ENCODE data around the gene P4HA2. TPM values are rescaled to one million over a fixed set of nuclear protein-coding genes. Genes with fewer than 3 reads are reported as not detected.
A peak's percentile ranks its signal among the peaks of the same experiment; 100 is the strongest.

The P4HA2 gene
- total RNA-seq, 2 experiments from 2014 or later: 8.3 to 19.4 TPM

- H3K4me3 Mint-ChIP-seq: no peak overlapping the region
- ATAC-seq (no peak), DNase-seq (no peak)
- peaks cover 4% of the 10 kb centered on the region for H3K4me1 Mint-ChIP-seq
- CTCF ChIA-PET: interaction anchor here (1.0 to 2.1 kb wide), 2 partner anchors 17 to 80 kb away, joined by 3 to 6 read pairs; no protein-coding TSS in a partner anchor
- no peaks in the 10 kb centered on the region for H3K27me3 Mint-ChIP-seq
- no peaks in the 10 kb centered on the region for H3K9me3 Mint-ChIP-seq (ENCODE audit: low read depth)
- H3K36me3 Mint-ChIP-seq: peaks cover 2% of the 10 kb centered on the region
- no peak overlapping the region for H3K27ac Mint-ChIP-seq
Observed at GRCh38 chr5:132206782-132207181, 20.9 kb downstream of the P4HA2 start.

DNA sequence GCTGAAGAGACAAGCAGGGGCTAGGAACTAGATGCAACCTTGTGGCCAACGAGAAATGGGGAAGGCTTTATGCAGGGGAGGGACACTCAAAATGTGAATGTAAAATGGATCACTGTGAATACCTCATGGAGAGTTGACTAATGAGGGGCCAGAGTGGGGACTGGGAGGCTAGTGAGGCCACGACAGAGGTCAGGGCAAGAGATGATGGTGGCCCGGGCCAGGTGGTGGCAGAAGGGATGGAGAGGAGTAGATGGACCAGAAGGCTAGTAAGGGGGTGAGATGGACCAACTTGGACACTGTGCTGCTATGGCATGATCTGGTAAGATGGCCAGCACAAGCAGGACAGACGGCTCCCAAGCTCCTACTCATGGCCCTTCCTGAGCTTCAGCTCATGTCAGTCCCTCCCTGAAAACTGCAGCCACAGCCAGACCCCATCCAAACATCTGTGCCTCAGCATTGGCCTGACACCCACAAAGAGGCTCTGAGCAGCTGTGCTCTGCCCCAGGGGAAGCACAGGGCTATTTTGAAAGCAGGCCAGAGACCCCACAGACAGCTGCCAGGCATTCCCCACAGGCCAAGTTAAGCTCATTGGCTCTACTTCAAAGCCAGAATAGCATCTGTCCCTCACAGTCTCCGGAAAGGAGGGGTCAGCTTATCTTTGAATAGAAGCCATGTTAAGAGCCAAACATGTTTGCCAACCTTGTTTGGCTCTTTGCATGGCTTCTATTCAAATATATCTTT, 22.1 kb downstream of the P4HA2 start:
- no peak for ATAC-seq
- no peaks in the 10 kb centered on the region for H3K9me3 Mint-ChIP-seq (ENCODE audit: low read depth)
- H3K36me3 Mint-ChIP-seq: peaks cover 2% of the 10 kb centered on the region
- CTCF ChIA-PET: interaction anchor here (0.7 to 2.1 kb wide), 2 partner anchors 15 to 38 kb away, joined by 3 to 6 read pairs; no protein-coding TSS in a partner anchor
- no peak overlapping the region for H3K4me3 Mint-ChIP-seq
- DNase-seq: no peak
- H3K4me1 Mint-ChIP-seq: peaks cover 4% of the 10 kb centered on the region
- no peak overlapping the region for H3K27ac Mint-ChIP-seq
- H3K27me3 Mint-ChIP-seq: no peaks in the 10 kb centered on the region

DNA sequence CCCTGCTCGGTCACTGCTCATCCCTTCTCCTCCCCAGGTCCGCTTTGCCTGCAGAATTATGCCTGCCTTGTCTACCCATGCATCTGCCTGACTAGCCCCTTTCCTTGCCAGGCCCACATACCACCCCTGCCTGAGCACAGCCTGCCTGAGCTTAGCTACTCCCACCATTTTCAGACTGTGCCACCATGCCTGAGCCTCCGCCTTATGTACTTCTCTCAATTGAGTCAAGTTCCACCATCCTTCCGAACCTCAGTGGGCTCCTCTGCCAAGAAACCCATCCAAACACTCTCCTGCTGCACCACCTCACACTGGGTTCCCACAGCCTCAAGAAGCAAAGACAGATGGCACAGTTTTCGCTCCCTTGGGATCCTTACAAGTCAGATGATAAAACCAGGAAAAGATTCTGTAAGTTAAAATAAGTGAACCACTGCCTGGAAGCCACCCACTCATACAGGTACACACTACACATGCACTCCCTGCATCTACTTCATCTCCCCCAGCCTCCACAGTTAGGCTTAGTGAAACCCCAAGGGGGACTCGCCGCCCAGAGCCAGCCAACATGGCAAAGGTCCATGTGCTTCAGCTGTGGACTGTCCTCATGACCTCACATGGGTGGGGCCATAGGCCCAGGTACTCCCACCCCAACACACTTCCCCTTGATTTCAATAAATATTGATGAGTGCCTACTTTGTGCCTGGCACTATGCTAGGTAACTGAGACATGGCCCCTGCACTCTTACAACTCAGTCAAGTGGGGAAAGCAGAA, 23.1 kb downstream of the P4HA2 start:
- Mint-ChIP-seq H3K4me3 (no peak overlapping the region), H3K36me3 (peaks cover 2% of the 10 kb centered on the region), H3K27ac (no peak overlapping the region), H3K4me1 (peaks cover 4% of the 10 kb centered on the region), H3K27me3 (no peaks in the 10 kb centered on the region), H3K9me3 (ENCODE audit: low read depth) (no peaks in the 10 kb centered on the region)
- DNase-seq (peak; percentile 19), ATAC-seq (no peak)
- CTCF ChIA-PET: interaction anchor here (1.1 to 1.8 kb wide), 2 partner anchors 13 to 34 kb away, joined by 3 to 7 read pairs; no protein-coding TSS in a partner anchor

DNA sequence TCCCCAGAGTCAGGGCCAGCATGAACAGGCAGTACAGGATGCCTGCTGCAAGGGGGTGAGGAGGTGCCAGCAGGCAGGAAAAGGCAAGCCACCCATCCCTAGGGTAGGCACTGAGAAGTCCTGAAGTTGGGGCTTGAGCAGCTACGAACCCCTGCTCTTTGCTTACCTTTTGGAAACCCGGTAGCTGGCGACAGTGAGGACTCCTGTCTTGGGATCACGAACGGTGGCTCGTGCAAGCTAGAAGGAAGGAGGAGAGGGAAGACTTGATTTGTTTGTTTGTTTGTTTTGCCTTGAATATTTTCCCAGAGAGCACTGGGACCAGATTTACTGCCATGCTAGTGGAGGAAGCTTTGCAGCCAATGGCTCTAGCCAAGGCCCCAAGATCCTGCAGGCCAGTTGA, 23.7 kb downstream of the P4HA2 start:
- peaks cover 1% of the 10 kb centered on the region for H3K4me1 Mint-ChIP-seq
- no peaks in the 10 kb centered on the region for H3K27me3 Mint-ChIP-seq
- CTCF ChIA-PET: interaction anchor here (1.1 to 1.8 kb wide), 2 partner anchors 12 to 35 kb away, joined by 3 to 7 read pairs; no protein-coding TSS in a partner anchor
- no peak overlapping the region for H3K4me3 Mint-ChIP-seq
- H3K9me3 Mint-ChIP-seq (ENCODE audit: low read depth): no peaks in the 10 kb centered on the region
- no peak overlapping the region for H3K27ac Mint-ChIP-seq
- H3K36me3 Mint-ChIP-seq: peaks cover 2% of the 10 kb centered on the region
- ATAC-seq (no peak), DNase-seq (peak; percentile 36)

DNA sequence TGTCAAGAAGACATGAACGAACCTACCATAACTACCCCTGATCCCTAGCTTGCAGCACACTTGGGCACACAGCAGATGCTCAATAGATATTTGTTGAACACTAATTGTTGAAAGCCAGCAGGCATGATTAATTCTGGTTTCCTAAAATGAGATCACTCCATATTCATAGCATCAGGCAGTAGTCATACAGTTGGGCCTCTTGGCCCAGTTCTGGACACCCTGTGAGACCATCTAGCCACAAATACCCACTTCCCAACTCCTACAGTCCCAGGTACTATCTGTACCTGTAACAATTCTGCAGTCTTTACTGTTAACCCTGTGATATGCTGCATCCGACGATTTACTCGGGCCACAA, 24.2 kb downstream of the P4HA2 start:
- no peaks in the 10 kb centered on the region for H3K27me3 Mint-ChIP-seq
- H3K36me3 Mint-ChIP-seq: peaks cover 2% of the 10 kb centered on the region
- peak; percentile 14 for DNase-seq
- H3K4me3 Mint-ChIP-seq: no peak overlapping the region
- H3K9me3 Mint-ChIP-seq (ENCODE audit: low read depth): no peaks in the 10 kb centered on the region
- CTCF ChIA-PET: interaction anchor here (1.1 to 2.4 kb wide), 3 partner anchors 12 to 35 kb away, joined by 3 to 9 read pairs (median 7); no protein-coding TSS in a partner anchor
- no peaks in the 10 kb centered on the region for H3K4me1 Mint-ChIP-seq
- ATAC-seq: no peak
- no peak overlapping the region for H3K27ac Mint-ChIP-seq

DNA sequence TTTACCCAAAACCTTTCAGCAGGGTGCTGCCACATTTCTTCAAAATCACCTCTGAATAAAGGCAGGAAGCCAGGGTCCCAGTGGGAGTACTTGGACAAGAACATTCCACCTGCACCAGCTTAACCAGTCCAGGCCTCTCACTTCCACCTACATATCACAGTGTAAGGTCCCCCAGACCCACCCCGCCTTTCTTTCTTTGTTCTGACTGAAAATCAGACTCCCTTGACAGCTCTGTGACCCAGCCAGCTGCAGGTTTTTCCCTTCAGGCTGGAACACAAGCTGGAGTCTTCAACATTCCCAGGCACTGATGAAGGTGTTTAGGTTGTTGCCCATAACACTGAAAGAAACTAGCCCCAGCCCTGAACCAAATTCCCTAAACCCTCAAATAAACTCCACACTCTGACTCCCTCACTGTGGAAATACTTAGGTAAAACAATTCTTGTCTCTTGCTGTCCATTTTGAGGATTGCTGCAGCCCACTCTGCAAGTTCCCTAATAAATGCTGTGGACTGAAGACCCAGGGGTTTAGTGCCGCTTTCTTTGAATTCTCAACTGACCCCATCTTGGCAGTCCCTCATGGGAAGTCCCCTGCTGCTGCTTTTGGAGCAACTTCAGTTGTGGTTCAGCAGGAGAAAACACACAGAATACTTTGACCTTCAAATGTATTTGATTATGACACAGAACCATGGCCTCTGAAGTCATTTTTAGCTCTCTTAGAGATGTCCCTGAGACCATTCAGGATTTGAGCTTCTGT, 24.8 kb downstream of the P4HA2 start:
- Mint-ChIP-seq H3K9me3 (ENCODE audit: low read depth) (no peaks in the 10 kb centered on the region), H3K36me3 (peaks cover 2% of the 10 kb centered on the region), H3K27ac (no peak overlapping the region), H3K4me3 (no peak overlapping the region), H3K4me1 (no peaks in the 10 kb centered on the region), H3K27me3 (no peaks in the 10 kb centered on the region)
- DNase-seq (peak; percentile 33), ATAC-seq (no peak)
- CTCF ChIA-PET: interaction anchor here (0.8 to 2.4 kb wide), 2 partner anchors 13 to 35 kb away, joined by 3 to 9 read pairs; no protein-coding TSS in a partner anchor

GRCh38 chr5:132199116-132199680, 28.5 kb downstream of the P4HA2 start:
- CTCF ChIA-PET: interaction anchor here (1.4 kb wide), 1 partner anchor 39 kb away, joined by 4 read pairs; no protein-coding TSS in a partner anchor
- H3K36me3 Mint-ChIP-seq: peaks cover 5% of the 10 kb centered on the region
- H3K27me3 Mint-ChIP-seq: no peaks in the 10 kb centered on the region
- ATAC-seq: no peak
- no peak overlapping the region for H3K27ac Mint-ChIP-seq
- no peak overlapping the region for H3K4me3 Mint-ChIP-seq
- no peaks in the 10 kb centered on the region for H3K9me3 Mint-ChIP-seq (ENCODE audit: low read depth)
- DNase-seq: peak; percentile 31
- H3K4me1 Mint-ChIP-seq: no peaks in the 10 kb centered on the region

DNA sequence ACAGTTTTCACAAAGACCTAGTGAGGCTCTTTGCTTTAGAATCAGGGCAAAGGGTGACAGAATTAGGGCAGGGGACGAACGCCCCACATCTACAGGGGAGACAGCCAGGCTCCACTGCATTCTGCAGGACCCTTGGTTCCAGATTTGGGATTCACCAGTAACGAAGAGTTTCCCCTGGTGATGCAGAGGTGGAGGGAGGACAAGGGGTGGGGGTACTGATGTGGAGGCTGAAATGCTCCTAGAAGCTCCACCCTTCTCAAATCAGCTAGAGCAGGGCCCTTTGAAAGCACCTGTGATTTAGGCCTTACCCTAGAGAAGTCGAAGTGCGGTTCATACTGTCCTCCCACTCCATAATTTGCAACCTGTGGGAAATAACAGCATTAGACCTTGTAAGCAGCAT, 29.1 kb downstream of the P4HA2 start:
- no peak overlapping the region for H3K27ac Mint-ChIP-seq

GRCh38 chr5:132195727-132196126, 31.9 kb downstream of the P4HA2 start:
- ATAC-seq (no peak), DNase-seq (peak; percentile 37)
- Mint-ChIP-seq H3K36me3 (peaks cover 2% of the 10 kb centered on the region), H3K27ac (no peak overlapping the region), H3K9me3 (ENCODE audit: low read depth) (no peaks in the 10 kb centered on the region), H3K4me3 (no peak overlapping the region), H3K27me3 (no peaks in the 10 kb centered on the region), H3K4me1 (no peaks in the 10 kb centered on the region)
- CTCF ChIA-PET: interaction anchor here (1.9 kb wide), 1 partner anchor 133 kb away, joined by 5 read pairs; no protein-coding TSS in a partner anchor

More for the DNA sequence above, 29.1 kb downstream of the P4HA2 start:
- CTCF ChIA-PET: interaction anchor here (1.4 kb wide), 1 partner anchor 40 kb away, joined by 4 read pairs; no protein-coding TSS in a partner anchor
- Mint-ChIP-seq H3K4me1 (no peaks in the 10 kb centered on the region), H3K36me3 (peaks cover 3% of the 10 kb centered on the region), H3K4me3 (no peak overlapping the region), H3K27me3 (no peaks in the 10 kb centered on the region), H3K9me3 (ENCODE audit: low read depth) (no peaks in the 10 kb centered on the region)
- ATAC-seq (no peak), DNase-seq (peak; percentile 22)

DNA sequence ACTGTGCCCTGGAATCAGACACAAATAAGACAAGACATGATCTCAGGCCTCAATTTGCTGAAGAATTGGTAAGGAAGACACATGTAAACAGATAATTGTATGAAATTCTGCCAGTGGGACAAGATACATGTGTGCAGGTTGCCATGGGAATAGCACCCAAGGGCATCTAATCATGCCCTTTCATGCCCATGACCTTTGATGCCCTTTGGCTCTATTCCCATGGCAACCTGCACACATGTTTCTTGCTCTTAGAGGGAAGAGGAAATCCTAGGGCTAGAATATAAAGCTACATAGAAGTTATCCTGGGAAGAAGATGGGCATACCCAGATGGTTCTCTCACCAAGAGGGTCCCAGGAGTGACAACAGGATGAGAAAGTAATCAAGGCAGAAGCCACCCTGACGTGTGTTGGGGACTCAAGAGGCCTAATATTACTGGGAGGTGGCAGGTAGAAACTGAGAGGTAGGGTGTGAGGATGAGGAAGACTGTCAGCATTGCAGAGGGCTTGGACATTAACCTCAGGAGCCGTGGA, 34.4 kb downstream of the P4HA2 start:
- Mint-ChIP-seq H3K36me3 (peaks cover 2% of the 10 kb centered on the region), H3K27me3 (peaks cover 7% of the 10 kb centered on the region), H3K4me3 (no peak overlapping the region), H3K27ac (no peak overlapping the region), H3K4me1 (peaks cover 2% of the 10 kb centered on the region), H3K9me3 (ENCODE audit: low read depth) (no peaks in the 10 kb centered on the region)
- ATAC-seq: no peak
- CTCF ChIA-PET: interaction anchor here (1.6 kb wide), 1 partner anchor 13 kb away, joined by 6 read pairs; no protein-coding TSS in a partner anchor
- DNase-seq: peak; percentile 1

GRCh38 chr5:132190161-132190817, 37.4 kb downstream of the P4HA2 start:
- H3K4me1 Mint-ChIP-seq: peaks cover 2% of the 10 kb centered on the region
- peak; percentile 41 for DNase-seq
- no peaks in the 10 kb centered on the region for H3K36me3 Mint-ChIP-seq
- peaks cover 8% of the 10 kb centered on the region for H3K27me3 Mint-ChIP-seq
- H3K27ac Mint-ChIP-seq: no peak overlapping the region
- CTCF ChIA-PET: interaction anchor here (0.6 to 2.4 kb wide), 18 partner anchors 9 to 562 kb away, joined by 3 to 27 read pairs (median 3); partner anchors contain the start of genes P4HA2 and SLC22A4
- H3K9me3 Mint-ChIP-seq (ENCODE audit: low read depth): no peaks in the 10 kb centered on the region
- ATAC-seq: peak; percentile 86
- no peak overlapping the region for H3K4me3 Mint-ChIP-seq

DNA sequence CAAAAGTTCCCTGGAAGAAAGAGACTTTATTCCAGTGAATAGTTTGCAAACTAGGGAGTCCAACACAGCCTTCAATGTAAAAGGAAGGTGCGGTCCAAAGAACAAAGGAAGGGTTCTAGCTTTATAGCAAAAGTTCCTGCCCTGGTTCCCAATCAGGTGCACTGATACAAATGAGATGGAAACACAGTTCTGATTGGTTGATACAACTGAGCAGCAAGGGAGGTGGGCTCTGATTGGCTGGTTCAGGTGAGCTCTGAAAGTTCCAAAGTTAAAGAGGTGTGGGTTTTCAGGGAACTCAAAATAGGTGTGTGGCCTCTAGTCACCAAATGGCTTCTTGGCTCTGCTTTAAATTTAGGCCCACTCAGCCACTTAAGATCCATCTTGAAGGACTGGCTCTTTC, 43.1 kb downstream of the P4HA2 start:
- H3K27ac Mint-ChIP-seq: no peak overlapping the region
- ATAC-seq (no peak), DNase-seq (no peak)
- H3K36me3 Mint-ChIP-seq: peaks cover 4% of the 10 kb centered on the region
- H3K9me3 Mint-ChIP-seq (ENCODE audit: low read depth): peaks cover 2% of the 10 kb centered on the region
- H3K4me1 Mint-ChIP-seq: peaks cover 18% of the 10 kb centered on the region
- peaks cover 8% of the 10 kb centered on the region for H3K27me3 Mint-ChIP-seq
- no peak overlapping the region for H3K4me3 Mint-ChIP-seq
- CTCF ChIA-PET: interaction anchor here (1.0 kb wide), 1 partner anchor 12 kb away, joined by 3 read pairs; no protein-coding TSS in a partner anchor
